GM18502 (cell line): ENCODE data around the gene TP53I11.

Experiments
- ATAC-seq: cut with Tn5 transposase; IDR thresholded peaks from one replicate; pipeline ENCODE4 v1.9.1; 2021; ENCODE audit warnings: mild to moderate bottlenecking; ENCODE audit not compliant: unreplicated experiment, poor library complexity

TP53I11 gene

DNA sequence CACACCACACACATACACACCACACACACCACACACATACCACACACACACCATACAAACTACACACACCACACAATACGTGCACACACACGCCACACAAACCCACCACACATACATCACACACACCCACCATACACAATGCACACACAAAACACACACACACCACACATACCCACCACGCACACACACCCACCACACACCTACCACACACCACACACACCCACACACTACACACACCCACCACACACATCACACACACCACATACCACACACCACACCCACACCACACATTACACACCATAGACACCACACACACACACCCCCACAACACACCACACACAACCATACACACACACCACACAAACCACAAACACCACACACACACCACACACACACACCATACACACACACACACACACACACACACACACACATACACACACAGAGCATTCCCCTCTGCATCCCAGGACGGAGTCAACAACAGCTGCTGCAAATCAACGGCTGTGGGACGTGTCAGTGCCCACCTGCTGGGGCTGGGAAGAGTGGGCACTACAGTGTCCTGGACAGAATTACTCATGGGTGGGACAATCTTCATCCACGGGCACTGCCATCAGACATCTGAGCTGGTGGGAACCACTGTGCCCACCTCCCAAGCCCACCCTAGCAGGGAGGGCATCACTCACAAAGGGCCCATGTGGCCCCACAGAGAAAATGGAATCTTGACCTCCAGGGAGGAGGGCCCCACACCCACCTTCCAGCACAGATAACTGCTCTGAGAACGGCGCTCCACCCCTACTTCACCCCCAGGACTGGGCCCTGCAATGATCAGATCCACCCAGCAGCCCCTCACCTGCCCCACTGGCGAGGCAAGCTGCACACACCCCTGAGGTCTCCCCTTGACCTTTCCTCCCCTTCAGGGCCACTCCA lies 8.4 kb downstream of the TP53I11 start:
- no peak for ATAC-seq

- no peak for ATAC-seq
Observed at GRCh38 chr11:44941259-44942021, 9.2 kb downstream of the TP53I11 start.

- ATAC-seq, result no peak
Observed at GRCh38 chr11:44940835-44941234, 9.8 kb downstream of the TP53I11 start.

- no peak for ATAC-seq
Observed at GRCh38 chr11:44940404-44940803, 10.3 kb downstream of the TP53I11 start.

DNA sequence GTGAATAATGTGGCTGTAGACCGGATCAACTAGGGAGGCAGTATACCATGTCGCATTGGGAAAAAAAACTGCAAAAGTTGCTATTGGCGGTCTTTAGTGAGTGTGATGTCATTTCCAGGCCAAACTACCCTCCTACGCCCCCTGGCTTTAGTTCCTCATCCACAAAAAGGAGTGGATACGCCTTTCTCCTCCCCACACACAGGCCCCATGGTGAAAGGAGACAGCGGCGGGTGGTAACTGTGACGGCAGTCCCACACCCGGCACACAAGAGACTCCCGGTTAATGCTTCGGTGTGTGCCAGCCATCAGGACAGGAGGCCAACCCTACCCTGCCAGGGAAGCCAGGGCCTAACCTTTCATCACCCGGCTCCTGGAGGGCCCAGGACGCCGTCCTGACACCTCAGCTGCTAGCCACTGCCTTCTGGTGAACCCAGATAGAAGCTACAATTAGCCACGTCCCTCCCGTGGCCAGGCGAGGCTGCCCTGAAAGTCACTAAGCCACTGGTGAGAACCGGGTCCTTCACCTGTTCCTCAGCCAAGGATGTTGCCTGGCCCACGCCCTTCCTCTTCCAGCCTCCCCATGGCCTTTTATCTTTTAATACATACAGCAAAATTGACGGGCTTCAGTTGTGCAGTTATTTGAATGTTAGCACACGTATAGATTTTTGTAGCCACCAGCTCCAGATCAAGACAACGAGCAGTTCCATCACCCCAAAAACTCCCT lies 10.8 kb downstream of the TP53I11 start:
- ATAC-seq, result no peak

- no peak for ATAC-seq
Observed at GRCh38 chr11:44938066-44938691, 12.5 kb downstream of the TP53I11 start.

DNA sequence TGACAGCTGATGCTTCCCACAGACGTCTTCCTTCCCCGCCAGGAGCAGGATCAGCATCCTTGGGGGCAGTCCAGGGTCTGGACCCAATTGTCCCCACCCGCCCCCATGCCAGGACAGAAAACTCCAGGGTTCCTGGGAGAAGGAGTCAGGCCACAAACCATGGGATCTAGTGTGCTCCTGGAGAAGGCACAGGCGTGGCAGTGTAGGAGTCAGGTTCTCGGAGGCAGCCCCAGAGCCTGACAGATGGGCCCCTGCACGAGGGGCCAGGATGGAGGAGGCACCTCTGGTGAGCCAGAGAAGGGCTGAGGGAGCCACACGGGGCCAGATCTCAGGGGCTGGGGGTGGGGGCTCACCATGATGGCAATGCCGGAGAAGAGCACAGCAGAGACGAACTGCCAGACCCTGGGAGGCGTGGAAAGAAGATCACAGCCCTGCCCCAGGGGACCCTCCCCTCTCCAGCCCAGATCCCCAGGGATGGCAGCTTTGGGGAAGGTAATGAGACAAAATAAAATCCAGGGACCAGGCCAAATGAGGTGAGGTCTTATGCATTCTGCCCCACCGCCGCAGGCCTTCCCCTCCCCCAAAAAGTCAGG lies 13.6 kb downstream of the TP53I11 start:
- no peak for ATAC-seq

GRCh38 chr11:44936525-44936924 lies 14.2 kb downstream of the TP53I11 start:
- ATAC-seq, result peak; percentile 83

GRCh38 chr11:44934735-44935250 lies 15.9 kb downstream of the TP53I11 start:
- ATAC-seq, result no peak

- ATAC-seq, result no peak
Observed at GRCh38 chr11:44934110-44934509, 16.6 kb downstream of the TP53I11 start.

GRCh38 chr11:44931466-44931865 lies 19.2 kb downstream of the TP53I11 start:
- ATAC-seq, result no peak

DNA sequence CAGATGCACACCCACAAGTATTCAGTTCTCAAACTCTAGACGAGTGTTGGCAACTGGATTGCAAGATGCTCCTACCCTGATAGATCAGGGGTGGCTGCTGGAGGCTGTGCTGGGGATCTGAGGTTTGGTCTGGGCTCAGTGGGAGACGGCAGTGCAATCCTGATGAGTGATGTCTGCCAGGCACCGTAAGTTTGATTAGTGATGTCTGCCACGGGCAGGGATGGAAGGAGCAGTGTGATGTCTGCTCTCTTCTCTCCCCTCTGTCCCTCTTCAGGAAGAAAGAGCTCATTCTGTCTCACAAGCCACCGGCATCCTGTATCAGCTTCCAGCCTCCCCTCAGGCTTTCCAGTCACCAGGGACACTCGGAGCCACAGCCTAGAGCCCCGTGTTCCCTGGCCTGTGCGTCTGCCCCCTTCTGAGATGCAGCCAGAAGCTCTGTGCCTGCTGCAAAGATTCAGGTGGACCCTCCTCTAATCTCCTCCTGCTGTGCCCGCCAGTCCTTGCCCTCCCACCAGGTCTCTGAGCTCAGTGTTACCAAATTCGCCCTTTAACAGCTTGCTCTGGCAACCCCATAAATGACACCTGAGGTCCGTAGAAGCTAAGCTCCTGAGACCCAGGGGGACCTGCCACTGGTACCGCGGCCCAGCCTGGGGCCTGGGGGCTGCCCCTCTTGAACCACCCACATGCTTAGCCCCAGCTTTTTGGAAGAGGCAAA lies 19.9 kb downstream of the TP53I11 start:
- ATAC-seq, result no peak

DNA sequence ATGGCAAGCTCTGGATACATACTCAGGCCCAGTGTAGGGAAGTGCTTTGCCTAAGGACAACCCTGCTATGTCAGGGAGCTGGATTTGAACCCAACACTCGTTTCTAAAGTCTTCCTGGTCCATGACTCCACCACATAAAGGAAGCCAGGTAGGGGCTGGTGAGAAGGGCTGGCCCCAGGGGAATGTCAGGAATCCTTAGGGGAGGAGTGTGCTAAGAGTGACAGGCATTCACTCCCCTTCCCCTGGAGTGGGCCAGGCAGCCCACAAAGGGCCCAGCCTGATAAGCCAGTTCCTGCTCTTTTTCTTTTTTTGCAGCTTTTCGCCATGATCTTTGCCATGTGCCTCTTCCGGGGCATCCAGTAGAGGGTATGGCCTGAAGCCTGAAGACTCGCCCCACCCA lies 21.9 kb downstream of the TP53I11 start:
- ATAC-seq, result no peak

DNA sequence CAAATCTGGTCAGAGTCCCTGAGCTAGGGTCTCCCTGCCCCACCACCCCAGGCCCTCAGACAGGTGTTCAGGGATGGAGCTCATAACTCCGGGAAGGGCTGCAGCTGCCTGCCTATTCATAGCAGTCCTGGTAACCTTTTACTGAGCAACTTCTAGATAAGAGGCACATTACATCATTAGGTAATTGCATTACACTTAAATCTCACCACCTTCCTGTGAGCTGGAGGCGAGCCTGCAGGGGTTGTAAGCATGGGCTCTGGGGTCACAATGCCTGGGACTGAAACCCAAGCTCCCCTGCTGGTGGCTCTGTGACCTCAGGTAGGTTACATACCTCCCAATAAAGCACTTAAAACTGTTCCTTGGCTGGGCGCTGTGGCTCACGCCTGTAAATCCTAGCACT lies 22.5 kb downstream of the TP53I11 start:
- ATAC-seq, result no peak

- ATAC-seq, result no peak
Observed at GRCh38 chr11:44927174-44927661, 23.5 kb downstream of the TP53I11 start.

DNA sequence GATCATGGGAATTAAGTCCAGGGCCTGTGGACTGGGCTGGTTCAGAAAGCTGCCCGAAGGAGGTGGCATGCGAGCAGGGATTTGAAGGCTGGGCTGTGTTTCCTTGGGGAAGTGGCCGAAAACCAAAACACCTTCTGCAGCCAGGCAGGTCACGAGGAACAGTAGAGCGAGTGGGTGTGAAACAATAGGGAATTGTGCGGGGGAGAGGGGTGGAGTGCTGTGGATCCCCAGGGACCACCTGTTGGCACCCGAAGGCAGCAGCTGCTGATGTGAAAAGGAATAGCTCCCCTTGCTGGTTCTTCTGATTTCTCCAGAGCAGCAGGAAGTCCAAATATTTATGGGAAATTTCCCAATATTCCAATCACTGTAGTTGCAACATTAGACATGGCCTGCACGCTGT lies 24.6 kb downstream of the TP53I11 start:
- ATAC-seq, result no peak

GRCh38 chr11:44923806-44924205 lies 26.9 kb downstream of the TP53I11 start:
- no peak for ATAC-seq

DNA sequence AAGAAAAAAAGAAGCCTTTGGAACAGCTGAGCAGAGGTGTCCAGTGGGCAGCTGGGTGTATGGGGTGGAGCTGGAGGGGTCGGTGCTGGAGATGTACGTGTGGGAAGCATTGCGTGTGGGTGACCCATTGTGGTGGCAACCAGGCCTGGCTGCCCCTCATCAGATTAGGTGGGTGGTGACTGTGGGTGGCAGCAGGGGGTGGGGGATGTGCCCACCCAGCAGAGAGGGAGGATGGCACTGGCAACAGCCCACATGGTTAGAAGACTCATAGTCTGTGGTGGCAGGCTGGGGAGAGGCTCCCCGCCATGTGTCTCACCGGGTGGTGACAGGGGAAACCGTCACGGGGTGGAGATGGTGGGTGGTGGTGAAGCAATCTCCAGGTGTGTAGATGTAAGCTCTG lies 27.6 kb downstream of the TP53I11 start:
- no peak for ATAC-seq

- no peak for ATAC-seq
Observed at GRCh38 chr11:44920451-44920850, 30.2 kb downstream of the TP53I11 start.
